ENCODE data around the gene MTMR2. TPM values are rescaled to one million over a fixed set of nuclear protein-coding genes. Genes with fewer than 3 reads are reported as not detected.

The MTMR2 gene
- 25.4 and 28.7 TPM in 2 replicates for polyA plus RNA-seq (2011; rRNA removed)
- polyA plus RNA-seq (2012; cell fraction: cytosol; rRNA removed): 5.6 and 7.3 TPM in 2 replicates
- 4.2 and 4.3 TPM in 2 replicates for polyA plus RNA-seq (2012; cell fraction: nucleus; rRNA removed)
- 20.0 to 22.2 TPM (median 20.2 TPM) in 3 replicates for polyA plus RNA-seq (2017; fragmentation: RNase III; extraction: RNeasy Plus Mini Kit Qiagen cat#74134 plus additional on column Dnase treatment)
- 18.0 and 18.5 TPM in 2 replicates for polyA minus RNA-seq (2011; rRNA and poly(A)+ RNA removed)

- CTCF ChIA-PET: interaction anchor here (0.6 to 1.4 kb wide), 3 partner anchors 131 to 420 kb away, joined by 3 to 5 read pairs (median 3); no protein-coding TSS in a partner anchor
- Histone ChIP-seq H3K27ac (peak within 1 kb of the TSS; percentile 98 to 100), H3K9me3 (no peaks in the 10 kb centered on the region), H3K4me1 (peaks cover 25% of the 10 kb centered on the region; the same call in 2 of the 3 replicates), H3K4me3 (peak within 1 kb of the TSS; percentile 84), H3K4me2 (peak within 1 kb of the TSS; percentile 88)
- ATAC-seq (peak; percentile 99 to 100), FAIRE-seq (no peak), DNase-seq (ENCODE audit: low read depth in 1 of 2, low spot score in 1 of 2) (peak; percentile 49 to 71)
- POLR2A ChIA-PET: interaction anchor here (0.6 to 1.7 kb wide), 6 partner anchors 11 to 470 kb away, joined by 3 to 4 read pairs (median 4); partner anchors contain the start of gene MAML2
- WGBS (ENCODE audit: missing lambda C conversion rate): 0% methylated on average over 17 of the region's 49 CpGs
- TF ChIP-seq KDM5A (IDR thresholded peaks at IDR 0.05): peak; percentile 75
- no peak for TF ChIP-seq HOXB13 (CRISPR knock-in tag; IDR thresholded peaks at IDR 0.05; ENCODE audit: low read depth)
- peak; percentile 68; the same call in 1 of the 2 replicates for TF ChIP-seq E2F6 (IDR thresholded peaks at IDR 0.05; ENCODE audit: borderline replicate concordance, low read depth)
- no peak for TF ChIP-seq RCOR1 (IDR thresholded peaks at IDR 0.05; ENCODE audit: low read depth, low read length)
- TF ChIP-seq KDM1A (IDR thresholded peaks at IDR 0.05; ENCODE audit: low read depth): no peak
- no peak for TF ChIP-seq RFX5 (IDR thresholded peaks at IDR 0.05)
- no peak for TF ChIP-seq ESRRA (IDR thresholded peaks at IDR 0.05; ENCODE audit: borderline replicate concordance, low read length)
- TF ChIP-seq ZNF302 (CRISPR knock-in tag; IDR thresholded peaks at IDR 0.05): no peak
- no peak for TF ChIP-seq SREBF2 (IDR thresholded peaks at IDR 0.05)
- peak; percentile 76; the same call in 1 of the 2 replicates for TF ChIP-seq PHF8 (IDR thresholded peaks at IDR 0.05; ENCODE audit: borderline replicate concordance, low read depth)
- TF ChIP-seq CTCF (IDR thresholded peaks at IDR 0.05): no peak
- TF ChIP-seq EHF (CRISPR knock-in tag; IDR thresholded peaks at IDR 0.05): no peak
- TF ChIP-seq CEBPB (IDR thresholded peaks at IDR 0.05): no peak
- TF ChIP-seq USF2 (IDR thresholded peaks at IDR 0.05): no peak
- TF ChIP-seq, protein P1, sequence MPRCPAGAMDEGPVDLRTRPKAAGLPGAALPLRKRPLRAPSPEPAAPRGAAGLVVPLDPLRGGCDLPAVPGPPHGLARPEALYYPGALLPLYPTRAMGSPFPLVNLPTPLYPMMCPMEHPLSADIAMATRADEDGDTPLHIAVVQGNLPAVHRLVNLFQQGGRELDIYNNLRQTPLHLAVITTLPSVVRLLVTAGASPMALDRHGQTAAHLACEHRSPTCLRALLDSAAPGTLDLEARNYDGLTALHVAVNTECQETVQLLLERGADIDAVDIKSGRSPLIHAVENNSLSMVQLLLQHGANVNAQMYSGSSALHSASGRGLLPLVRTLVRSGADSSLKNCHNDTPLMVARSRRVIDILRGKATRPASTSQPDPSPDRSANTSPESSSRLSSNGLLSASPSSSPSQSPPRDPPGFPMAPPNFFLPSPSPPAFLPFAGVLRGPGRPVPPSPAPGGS (IDR thresholded peaks at IDR 0.05): peak; percentile 82
- peak; percentile 38 to 89; a peak in 4 of 5 replicates for TF ChIP-seq JUN (IDR thresholded peaks at IDR 0.05)
- no peak for TF ChIP-seq MAZ (IDR thresholded peaks at IDR 0.05; ENCODE audit: borderline replicate concordance, low read depth, low read length)
- no peak for TF ChIP-seq FOSL2 (IDR thresholded peaks at IDR 0.05)
- TF ChIP-seq FOSL2 (CRISPR knock-in tag; IDR thresholded peaks at IDR 0.05): no peak
- no peak for TF ChIP-seq EHMT2 (IDR thresholded peaks at IDR 0.05; ENCODE audit: low read depth)
- TF ChIP-seq, protein P2, sequence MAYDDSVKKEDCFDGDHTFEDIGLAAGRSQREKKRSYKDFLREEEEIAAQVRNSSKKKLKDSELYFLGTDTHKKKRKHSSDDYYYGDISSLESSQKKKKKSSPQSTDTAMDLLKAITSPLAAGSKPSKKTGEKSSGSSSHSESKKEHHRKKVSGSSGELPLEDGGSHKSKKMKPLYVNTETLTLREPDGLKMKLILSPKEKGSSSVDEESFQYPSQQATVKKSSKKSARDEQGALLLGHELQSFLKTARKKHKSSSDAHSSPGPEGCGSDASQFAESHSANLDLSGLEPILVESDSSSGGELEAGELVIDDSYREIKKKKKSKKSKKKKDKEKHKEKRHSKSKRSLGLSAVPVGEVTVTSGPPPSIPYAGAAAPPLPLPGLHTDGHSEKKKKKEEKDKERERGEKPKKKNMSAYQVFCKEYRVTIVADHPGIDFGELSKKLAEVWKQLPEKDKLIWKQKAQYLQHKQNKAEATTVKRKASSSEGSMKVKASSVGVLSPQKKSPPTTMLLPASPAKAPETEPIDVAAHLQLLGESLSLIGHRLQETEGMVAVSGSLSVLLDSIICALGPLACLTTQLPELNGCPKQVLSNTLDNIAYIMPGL (CRISPR knock-in tag; IDR thresholded peaks at IDR 0.05; ENCODE audit: borderline replicate concordance): no peak
- 0 out of 2 replicates have a peak, but pooled peaks have one; percentile 17 for TF ChIP-seq FOSB (CRISPR knock-in tag; IDR thresholded peaks at IDR 0.05)
- peak; percentile 84 for TF ChIP-seq MAX (IDR thresholded peaks at IDR 0.05)
- TF ChIP-seq BHLHE40 (IDR thresholded peaks at IDR 0.05; ENCODE audit: low read depth, low read length): no peak
- TF ChIP-seq POLR2A (IDR thresholded peaks at IDR 0.05; ENCODE audit: low read length): peak; percentile 95
- no peak for TF ChIP-seq ZSCAN20 (CRISPR knock-in tag; IDR thresholded peaks at IDR 0.05)
- no peak for TF ChIP-seq TFCP2L1 (CRISPR knock-in tag; IDR thresholded peaks at IDR 0.05)
Measured at GRCh38 chr11:95923728-95924413, at the start of gene MTMR2. Gene MTMR2 (minus strand): TSS chr11:95924107. CDS start chr11:95923954, 153 bp downstream.
